Muscle layer of duodenum (tissue), 2 donors: ENCODE measurements around the gene CCDC8.
"Not testable (repeated sequence)": the region's sequence is repeated elsewhere in the genome, so short reads cannot be mapped to it uniquely, and the experiment has no call there.

ENCODE experiments used
- H3K27ac ChIP-seq: one replicate; pipeline ENCODE4 v1.7.0; 2013; ENCODE audit warnings: mild to moderate bottlenecking, low read length
- H3K27me3 ChIP-seq: one replicate; pipeline ENCODE4 v1.7.0; 2013; ENCODE audit warnings: low read depth, mild to moderate bottlenecking, control low read depth, low read length
- H3K36me3 ChIP-seq, 2 donors: one replicate each; pipeline ENCODE4 v1.7.0; 2013; ENCODE audit warnings: low read length in 2 of 2, control low read depth in 1 of 2, mild to moderate bottlenecking in 1 of 2; ENCODE audit not compliant: insufficient read depth in 2 of 2, control insufficient read depth in 1 of 2
- H3K4me1 ChIP-seq, 2 donors: one replicate each; pipeline ENCODE4 v1.7.0; 2013; ENCODE audit warnings: low read length in 2 of 2, mild to moderate bottlenecking in 2 of 2, control low read depth in 1 of 2, moderate library complexity in 1 of 2; ENCODE audit not compliant: insufficient read depth in 2 of 2, control insufficient read depth in 1 of 2
- H3K4me3 ChIP-seq, 2 donors: one replicate each; pipeline ENCODE4 v1.7.0; 2013; ENCODE audit warnings: low read length in 2 of 2, low read depth in 1 of 2, mild to moderate bottlenecking in 1 of 2
- H3K9me3 ChIP-seq, 2 donors: one replicate each; pipeline ENCODE4 v1.7.0; 2013; ENCODE audit warnings: low read length in 2 of 2, control low read depth in 1 of 2, mild to moderate bottlenecking in 1 of 2; ENCODE audit not compliant: control insufficient read depth in 1 of 2
- donor health status: healthy.

The CCDC8 gene

GRCh38 chr19:46428239-46429135 is 15.1 kb upstream of the CCDC8 start, which contains the start of gene PNMA8C:
TSS of gene PNMA8C (minus strand) at chr19:46428936. CDS start at chr19:46428359, 577 bp downstream.
- Histone ChIP-seq H3K27ac (no peak within 1 kb of the TSS), H3K36me3 (no peaks in the 10 kb centered on the region), H3K4me3 (peak within 1 kb of the TSS in 1 of 2 donors; percentile 53), H3K4me1 (peaks cover 0 to 12% of the 10 kb centered on the region in 2 donors), H3K9me3 (no peaks in the 10 kb centered on the region), H3K27me3 (peaks cover 4% of the 10 kb centered on the region)

GRCh38 chr19:46427518-46428045 is 14.2 kb upstream of the CCDC8 start:
- Histone ChIP-seq H3K9me3 (no peaks in the 10 kb centered on the region), H3K36me3 (no peaks in the 10 kb centered on the region), H3K27ac (no peak overlapping the region), H3K4me1 (peaks cover 0 to 12% of the 10 kb centered on the region in 2 donors), H3K4me3 (no peak overlapping the region), H3K27me3 (peaks cover 4% of the 10 kb centered on the region)

- no peaks in the 10 kb centered on the region for H3K9me3 ChIP-seq
- no peak overlapping the region for H3K27ac ChIP-seq
- H3K36me3 ChIP-seq = no peaks in the 10 kb centered on the region
- peaks cover 4% of the 10 kb centered on the region for H3K27me3 ChIP-seq
- H3K4me1 ChIP-seq = peaks cover 0 to 12% of the 10 kb centered on the region in 2 donors
- H3K4me3 ChIP-seq = peak overlapping the region; percentile 50 to 70
Observed at GRCh38 chr19:46426506-46427162, 13.3 kb upstream of the CCDC8 start.

- Histone ChIP-seq H3K27me3 (peaks cover 4% of the 10 kb centered on the region), H3K4me3 (peak overlapping the region; percentile 50 to 70), H3K27ac (no peak overlapping the region), H3K9me3 (no peaks in the 10 kb centered on the region), H3K36me3 (no peaks in the 10 kb centered on the region), H3K4me1 (peaks cover 0 to 12% of the 10 kb centered on the region in 2 donors)
Observed at GRCh38 chr19:46426035-46426505, 12.7 kb upstream of the CCDC8 start.

GRCh38 chr19:46423188-46423587 is 9.8 kb upstream of the CCDC8 start:
- peaks cover 3% of the 10 kb centered on the region for H3K27me3 ChIP-seq
- H3K4me1 ChIP-seq = peaks cover 0 to 12% of the 10 kb centered on the region in 2 donors
- no peak overlapping the region for H3K27ac ChIP-seq
- no peak overlapping the region for H3K4me3 ChIP-seq
- no peaks in the 10 kb centered on the region for H3K9me3 ChIP-seq
- H3K36me3 ChIP-seq = no peaks in the 10 kb centered on the region

GRCh38 chr19:46422344-46422743 is 9.0 kb upstream of the CCDC8 start:
- H3K4me1 ChIP-seq = peaks cover 0 to 12% of the 10 kb centered on the region in 2 donors
- no peaks in the 10 kb centered on the region for H3K9me3 ChIP-seq
- H3K27me3 ChIP-seq = no peaks in the 10 kb centered on the region
- no peak overlapping the region for H3K4me3 ChIP-seq
- no peak overlapping the region for H3K27ac ChIP-seq
- H3K36me3 ChIP-seq = no peaks in the 10 kb centered on the region

GRCh38 chr19:46420056-46420455 is 6.7 kb upstream of the CCDC8 start:
- Histone ChIP-seq H3K36me3 (no peaks in the 10 kb centered on the region), H3K9me3 (no peaks in the 10 kb centered on the region), H3K27me3 (peaks cover 3% of the 10 kb centered on the region), H3K4me3 (no peak overlapping the region), H3K4me1 (peaks cover 0 to 10% of the 10 kb centered on the region in 2 donors), H3K27ac (no peak overlapping the region)

- not testable (repeated sequence) for H3K9me3 ChIP-seq, H3K27ac ChIP-seq, H3K36me3 ChIP-seq
- H3K27me3 ChIP-seq = peaks cover 19% of the 10 kb centered on the region
- peak overlapping the region; percentile 11 to 49 for H3K4me3 ChIP-seq
- peaks cover 0 to 32% of the 10 kb centered on the region in 2 donors for H3K4me1 ChIP-seq
Observed at GRCh38 chr19:46415804-46416709, 2.7 kb upstream of the CCDC8 start.

- not testable (repeated sequence) for H3K9me3 ChIP-seq, H3K36me3 ChIP-seq, H3K4me3 ChIP-seq, H3K27ac ChIP-seq
- Histone ChIP-seq H3K4me1 (peaks cover 0 to 37% of the 10 kb centered on the region in 2 donors), H3K27me3 (peaks cover 19% of the 10 kb centered on the region)
Observed at GRCh38 chr19:46414899-46415298, 1.5 kb upstream of the CCDC8 start.

GRCh38 chr19:46412650-46413261 is 608 bp downstream of the CCDC8 start:
- peak overlapping the region; percentile 51 for H3K27ac ChIP-seq
- H3K27me3 ChIP-seq = peaks cover 27% of the 10 kb centered on the region
- no peaks in the 10 kb centered on the region for H3K9me3 ChIP-seq
- peak overlapping the region; percentile 61 to 62 for H3K4me3 ChIP-seq
- H3K36me3 ChIP-seq = no peaks in the 10 kb centered on the region
- peaks cover 0 to 42% of the 10 kb centered on the region in 2 donors for H3K4me1 ChIP-seq
